HG02870 (cell line): Measurements from ENCODE around the gene ERC2.

Experiments
- ATAC-seq: cut with Tn5 transposase; IDR thresholded peaks from one replicate; pipeline ENCODE4 v1.9.1; 2021; ENCODE audit warnings: mild to moderate bottlenecking, moderate library complexity; ENCODE audit not compliant: unreplicated experiment

Gene ERC2

GRCh38 chr3:55474213-55474632 is 994.0 kb downstream of the ERC2 start:
- no peak for ATAC-seq

GRCh38 chr3:55473788-55474187 is 994.5 kb downstream of the ERC2 start:
- ATAC-seq, result no peak

GRCh38 chr3:55471522-55472280 is 996.6 kb downstream of the ERC2 start:
- no peak for ATAC-seq

- ATAC-seq, result no peak
Observed at GRCh38 chr3:55471084-55471483, 997.2 kb downstream of the ERC2 start.

GRCh38 chr3:55469957-55470526 is 998.2 kb downstream of the ERC2 start:
- ATAC-seq, result no peak

GRCh38 chr3:55468251-55468650 is 1000.0 kb downstream of the ERC2 start:
- no peak for ATAC-seq

GRCh38 chr3:55467099-55467498 is 1001.2 kb downstream of the ERC2 start:
- ATAC-seq, result no peak

- no peak for ATAC-seq
Observed at GRCh38 chr3:55466526-55466925, 1001.7 kb downstream of the ERC2 start.

- no peak for ATAC-seq
Observed at GRCh38 chr3:55461896-55462295, 1006.4 kb downstream of the ERC2 start.

- ATAC-seq, result no peak
Observed at GRCh38 chr3:55459838-55460237, 1008.4 kb downstream of the ERC2 start.
